H9 (cell line): ENCODE data around the gene PISD. TPM values are rescaled to one million over a fixed set of nuclear protein-coding genes. Genes with fewer than 3 reads are reported as not detected.

Source experiments
- DNase-seq: peaks from one replicate; pipeline ENCODE4 v3.0.0-alpha.2; 2017
- H2AFZ ChIP-seq: one replicate; pipeline ENCODE4 v1.6.1; 2013; ENCODE audit warnings: mild to moderate bottlenecking, low read length, control low read depth, moderate library complexity
- H2AK5ac ChIP-seq: 2 replicates; pipeline ENCODE4 v1.6.1; 2013; ENCODE audit warnings: low read length, control low read depth, mixed read lengths; ENCODE audit not compliant: insufficient read length
- H2BK120ac ChIP-seq: one replicate; pipeline ENCODE4 v1.6.1; 2013; ENCODE audit warnings: low read depth, mild to moderate bottlenecking, low read length, control low read depth, inconsistent platforms; ENCODE audit not compliant: poor library complexity, severe bottlenecking
- H2BK12ac ChIP-seq: 2 replicates; pipeline ENCODE4 v1.6.1; 2013; ENCODE audit warnings: low read length, control low read depth, mixed read lengths, low read depth; ENCODE audit not compliant: insufficient read length
- H2BK15ac ChIP-seq: 2 replicates; pipeline ENCODE4 v1.6.1; 2013; ENCODE audit warnings: low read depth, low read length, control low read depth
- H2BK20ac ChIP-seq: one replicate; pipeline ENCODE4 v1.6.1; 2013; ENCODE audit warnings: low read depth, mild to moderate bottlenecking, low read length, control low read depth, inconsistent platforms; ENCODE audit not compliant: poor library complexity, severe bottlenecking
- H2BK5ac ChIP-seq: 2 replicates; pipeline ENCODE4 v1.6.1; 2013; ENCODE audit warnings: low read length, control low read depth, mixed read lengths; ENCODE audit not compliant: insufficient read length
- H3K14ac ChIP-seq: 2 replicates; pipeline ENCODE4 v1.6.1; 2013; ENCODE audit warnings: low read length, control low read depth; ENCODE audit not compliant: insufficient read depth
- H3K18ac ChIP-seq: 2 replicates; pipeline ENCODE4 v1.6.1; 2013; ENCODE audit warnings: low read depth, mild to moderate bottlenecking, mixed read lengths, low read length, control low read depth; ENCODE audit not compliant: insufficient read length
- H3K23ac ChIP-seq: 2 replicates; pipeline ENCODE4 v1.6.1; 2013; ENCODE audit warnings: low read length, control low read depth, mixed read lengths, low read depth; ENCODE audit not compliant: insufficient read length
- H3K23me2 ChIP-seq: 2 replicates; pipeline ENCODE4 v1.6.1; 2013; ENCODE audit warnings: low read depth, mild to moderate bottlenecking, mixed read lengths, low read length, control low read depth; ENCODE audit not compliant: insufficient read length, poor library complexity, severe bottlenecking
- H3K27ac ChIP-seq: 2 replicates; pipeline ENCODE4 v1.5.1; 2013; ENCODE audit warnings: low read length, control low read depth, mixed read lengths, low read depth; ENCODE audit not compliant: insufficient read length
- H3K27me3 ChIP-seq: 2 replicates; pipeline ENCODE4 v1.6.1; 2013; ENCODE audit warnings: low read length, control low read depth, inconsistent platforms; ENCODE audit not compliant: insufficient read depth
- H3K4ac ChIP-seq: 2 replicates; pipeline ENCODE4 v1.6.1; 2013; ENCODE audit warnings: low read depth, mild to moderate bottlenecking, control low read depth, inconsistent platforms, low read length, moderate library complexity
- H3K4me1 ChIP-seq: 2 replicates; pipeline ENCODE4 v1.6.1; 2013; ENCODE audit warnings: low read length, control low read depth, inconsistent platforms; ENCODE audit not compliant: insufficient read depth
- H3K4me2 ChIP-seq: 2 replicates; pipeline ENCODE4 v1.6.1; 2013; ENCODE audit warnings: low read length, control low read depth, mixed read lengths; ENCODE audit not compliant: insufficient read length, insufficient read depth
- H3K56ac ChIP-seq: 2 replicates; pipeline ENCODE4 v1.6.1; 2013; ENCODE audit warnings: low read depth, mild to moderate bottlenecking, mixed read lengths, low read length, control low read depth; ENCODE audit not compliant: insufficient read length
- H3K79me1 ChIP-seq: 2 replicates; pipeline ENCODE4 v1.6.1; 2013; ENCODE audit warnings: low read depth, mild to moderate bottlenecking, moderate library complexity, low read length, control low read depth, inconsistent platforms; ENCODE audit not compliant: insufficient read depth, poor library complexity, severe bottlenecking
- H3K79me2 ChIP-seq: 2 replicates; pipeline ENCODE4 v1.6.1; 2013; ENCODE audit warnings: low read length, control low read depth, inconsistent platforms; ENCODE audit not compliant: insufficient read depth
- H3K9ac ChIP-seq: 2 replicates; pipeline ENCODE4 v1.6.1; 2013; ENCODE audit warnings: low read length, control low read depth, mixed read lengths; ENCODE audit not compliant: insufficient read length; ENCODE audit errors: extremely low read depth
- H3K9me3 ChIP-seq: one replicate; pipeline ENCODE4 v1.6.1; 2013; ENCODE audit warnings: low read depth, low read length, inconsistent platforms; ENCODE audit not compliant: control insufficient read depth
- H3T11ph ChIP-seq: one replicate; pipeline ENCODE4 v1.6.1; 2013; ENCODE audit warnings: mild to moderate bottlenecking, low read length, control low read depth, inconsistent platforms
- H4K20me1 ChIP-seq: one replicate; pipeline ENCODE4 v1.6.1; 2013; ENCODE audit not compliant: control insufficient read depth, insufficient read length, insufficient read depth
- H4K5ac ChIP-seq: 2 replicates; pipeline ENCODE4 v1.6.1; 2013; ENCODE audit warnings: low read depth, mild to moderate bottlenecking, mixed read lengths, low read length, control low read depth; ENCODE audit not compliant: insufficient read length
- H4K8ac ChIP-seq: replicated peaks from 2 replicates; pipeline ENCODE4 v1.6.1; 2013; ENCODE audit warnings: low read length, control low read depth, mixed read lengths, low read depth; ENCODE audit not compliant: insufficient read length
- H4K91ac ChIP-seq: 2 replicates; pipeline ENCODE4 v1.6.1; 2013; ENCODE audit warnings: low read depth, mild to moderate bottlenecking, moderate library complexity, mixed read lengths, low read length, control low read depth; ENCODE audit not compliant: insufficient read length
- H3K27ac Mint-ChIP-seq, 3 experiments: 2 replicates in 2 of 3; 3 replicates in 1 of 3; pipeline ENCODE4 v1.8.0; 2020 to 2021; ENCODE audit warnings: mixed read lengths in 3 of 3, mild to moderate bottlenecking in 1 of 3, moderate library complexity in 1 of 3
- H3K27me3 Mint-ChIP-seq: 2 replicates; pipeline ENCODE4 v1.8.0; 2021; ENCODE audit warnings: low read depth, mild to moderate bottlenecking, moderate library complexity, mixed read lengths
- H3K36me3 Mint-ChIP-seq, 3 experiments: 2 replicates in 2 of 3; 3 replicates in 1 of 3; pipeline ENCODE4 v1.8.0; 2020 to 2021; ENCODE audit warnings: low read depth in 3 of 3, mixed read lengths in 3 of 3; ENCODE audit not compliant: insufficient read depth in 1 of 3
- H3K4me1 Mint-ChIP-seq, 2 experiments: 2 replicates each; pipeline ENCODE4 v1.8.0; 2020; ENCODE audit warnings: mixed read lengths in 2 of 2
- H3K4me3 Mint-ChIP-seq, 2 experiments: 2 replicates in 1 of 2; 3 replicates in 1 of 2; pipeline ENCODE4 v1.8.0; 2020 to 2021; ENCODE audit warnings: mild to moderate bottlenecking in 2 of 2, mixed read lengths in 2 of 2, moderate library complexity in 1 of 2
- H3K9me3 Mint-ChIP-seq, 2 experiments: 2 replicates in 1 of 2; 3 replicates in 1 of 2; pipeline ENCODE4 v1.8.0; 2020; ENCODE audit warnings: mild to moderate bottlenecking in 2 of 2, mixed read lengths in 2 of 2, moderate library complexity in 1 of 2
- WGBS: extraction: QIAGEN DNeasy Blood & Tissue Kit; methylation state at CpG from one replicate; pipeline ENCODE4 v1.1.7; 2013; ENCODE audit warnings: missing lambda C conversion rate, low lambda C conversion rate, mixed read lengths; ENCODE audit not compliant: insufficient read length; ENCODE audit errors: extremely low coverage; 5-methylcytosine and 5-hydroxymethylcytosine counted together
- total RNA-seq: library from RNA; stranded (reverse); gene quantifications from 2 replicates; pipeline ENCODE4 v1.2.1, GENCODE V29; 2021
- TF ChIP-seq, protein P1 (sequence below): fragments of 200-600 bp; sonication (generic); conservative IDR thresholded peaks from 3 replicates; pipeline ENCODE4 v1.8.0; 2021; ENCODE audit warnings: antibody characterized with exemption, mild to moderate bottlenecking

Gene PISD
- total RNA-seq, 1 experiment from 2014 or later: 62.0 TPM

DNA sequence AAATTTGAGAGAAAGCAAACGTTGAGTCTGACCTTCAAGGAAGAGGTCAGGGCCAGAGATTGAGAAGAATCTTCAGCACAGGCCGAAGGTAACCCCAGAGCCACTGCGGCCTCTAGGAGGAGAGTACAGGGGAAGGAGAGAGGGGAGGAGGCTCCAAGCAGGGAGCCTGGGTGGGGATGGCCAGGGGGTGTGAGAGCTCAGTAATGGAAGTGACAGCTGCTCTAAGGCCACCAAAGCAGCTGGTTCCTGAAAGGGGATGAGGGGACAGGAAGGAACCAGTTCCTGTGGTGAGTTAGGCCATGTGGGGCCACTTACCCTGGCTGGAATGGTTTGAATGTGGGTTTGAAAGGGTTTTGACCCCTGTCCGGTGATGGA lies 46.1 kb downstream of the PISD start:
- Mint-ChIP-seq H3K9me3 (no peaks in the 10 kb centered on the region; a peak in 1 of 5 replicates), H3K4me3 (no peak overlapping the region), H3K27me3 (peaks cover 1% of the 10 kb centered on the region; the same call in 1 of the 2 replicates), H3K36me3 (peaks cover 4 to 33% (median 30%) of the 10 kb centered on the region in 3 experiments; a peak in 6 of 7 replicates), H3K27ac (peak overlapping the region; percentile 2 to 94 (median 21); a peak in 5 of 7 replicates), H3K4me1 (peaks cover 0 to 3% of the 10 kb centered on the region in 2 experiments; a peak in 2 of 4 replicates)
- Histone ChIP-seq H3K23ac (no peak overlapping the region), H4K8ac (no peak overlapping the region), H3K4me2 (no peak overlapping the region), H3K4me1 (no peaks in the 10 kb centered on the region), H2BK120ac (no peak overlapping the region), H3K9me3 (no peaks in the 10 kb centered on the region), H2BK15ac (no peak overlapping the region), H2BK5ac (no peak overlapping the region), H3K4ac (no peak overlapping the region), H3T11ph (no peak overlapping the region), H2AK5ac (no peak overlapping the region), H2AFZ (no peak overlapping the region), H2BK12ac (no peak overlapping the region), H3K18ac (no peak overlapping the region), H3K27ac (no peak overlapping the region), H2BK20ac (no peak overlapping the region), H3K27me3 (no peaks in the 10 kb centered on the region), H3K56ac (no peak overlapping the region), H4K5ac (no peak overlapping the region), H3K23me2 (no peaks in the 10 kb centered on the region), H3K79me2 (no peaks in the 10 kb centered on the region), H4K91ac (no peak overlapping the region), H3K9ac (no peak overlapping the region), H4K20me1 (no peaks in the 10 kb centered on the region), H3K79me1 (no peaks in the 10 kb centered on the region), H3K14ac (no peak overlapping the region)
- TF ChIP-seq, protein P1, sequence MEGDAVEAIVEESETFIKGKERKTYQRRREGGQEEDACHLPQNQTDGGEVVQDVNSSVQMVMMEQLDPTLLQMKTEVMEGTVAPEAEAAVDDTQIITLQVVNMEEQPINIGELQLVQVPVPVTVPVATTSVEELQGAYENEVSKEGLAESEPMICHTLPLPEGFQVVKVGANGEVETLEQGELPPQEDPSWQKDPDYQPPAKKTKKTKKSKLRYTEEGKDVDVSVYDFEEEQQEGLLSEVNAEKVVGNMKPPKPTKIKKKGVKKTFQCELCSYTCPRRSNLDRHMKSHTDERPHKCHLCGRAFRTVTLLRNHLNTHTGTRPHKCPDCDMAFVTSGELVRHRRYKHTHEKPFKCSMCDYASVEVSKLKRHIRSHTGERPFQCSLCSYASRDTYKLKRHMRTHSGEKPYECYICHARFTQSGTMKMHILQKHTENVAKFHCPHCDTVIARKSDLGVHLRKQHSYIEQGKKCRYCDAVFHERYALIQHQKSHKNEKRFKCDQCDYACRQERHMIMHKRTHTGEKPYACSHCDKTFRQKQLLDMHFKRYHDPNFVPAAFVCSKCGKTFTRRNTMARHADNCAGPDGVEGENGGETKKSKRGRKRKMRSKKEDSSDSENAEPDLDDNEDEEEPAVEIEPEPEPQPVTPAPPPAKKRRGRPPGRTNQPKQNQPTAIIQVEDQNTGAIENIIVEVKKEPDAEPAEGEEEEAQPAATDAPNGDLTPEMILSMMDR: no peak
- no peak for DNase-seq
- no CpG with 5 or more reads among the region's 4 CpGs for WGBS
